Osteoblast (primary cell): Measurements from ENCODE around the gene SCN3A. TPM values are rescaled to one million over a fixed set of nuclear protein-coding genes. Genes with fewer than 3 reads are reported as not detected.

Experiments
- DNase-seq: peaks from one replicate; pipeline ENCODE4 v3.0.0; 2011; ENCODE audit warnings: low spot score, mixed read lengths; ENCODE audit not compliant: insufficient read length; ENCODE audit errors: missing footprints
- H2AFZ ChIP-seq: 2 replicates; pipeline ENCODE4 v1.6.0; 2011; ENCODE audit warnings: mild to moderate bottlenecking, low read length
- H3K27ac ChIP-seq: 2 replicates; pipeline ENCODE4 v1.5.1; 2011; ENCODE audit warnings: mild to moderate bottlenecking, low read depth, low read length, moderate library complexity
- H3K27me3 ChIP-seq: 2 replicates; pipeline ENCODE4 v1.6.0; 2012; ENCODE audit warnings: mild to moderate bottlenecking, control low read depth, inconsistent platforms, low read length, moderate library complexity; ENCODE audit not compliant: insufficient read depth
- H3K36me3 ChIP-seq: 2 replicates; pipeline ENCODE4 v1.5.1; 2011; ENCODE audit warnings: mild to moderate bottlenecking, low read length, control low read depth, moderate library complexity; ENCODE audit not compliant: insufficient read depth
- H3K4me1 ChIP-seq: 2 replicates; pipeline ENCODE4 v1.5.1; 2011; ENCODE audit warnings: mild to moderate bottlenecking, low read length, control low read depth, moderate library complexity; ENCODE audit not compliant: insufficient read depth
- H3K4me2 ChIP-seq: 2 replicates; pipeline ENCODE4 v1.6.0; 2011; ENCODE audit warnings: mild to moderate bottlenecking, low read length; ENCODE audit not compliant: insufficient read depth
- H3K4me3 ChIP-seq: fragments of 200-600 bp; sonication (generic); 3 replicates; pipeline ENCODE4 v1.5.1; 2012; ENCODE audit warnings: mild to moderate bottlenecking, low read length, inconsistent platforms; ENCODE audit not compliant: insufficient read depth
- H3K79me2 ChIP-seq: 2 replicates; pipeline ENCODE4 v1.6.0; 2012; ENCODE audit warnings: mild to moderate bottlenecking, low read length, control low read depth, inconsistent platforms; ENCODE audit not compliant: insufficient read depth
- H3K9me3 ChIP-seq: 2 replicates; pipeline ENCODE4 v1.5.1; 2011; ENCODE audit warnings: low read depth, low read length, control low read depth
- H4K20me1 ChIP-seq: 2 replicates; pipeline ENCODE4 v1.6.0; 2012; ENCODE audit warnings: mild to moderate bottlenecking, low read length, control low read depth; ENCODE audit not compliant: insufficient read depth
- CTCF ChIP-seq: IDR thresholded peaks from 2 replicates; pipeline ENCODE4 v1.5.1; 2011; ENCODE audit warnings: mild to moderate bottlenecking, low read depth, low read length, moderate library complexity; ENCODE audit errors: extremely low read depth
- total RNA-seq: library from RNA; depleted of rRNA; stranded (reverse); fragments of >200 nt; gene quantifications from 2 replicates; pipeline ENCODE4 v1.2.3, GENCODE V29; 2012

SCN3A gene
- total RNA-seq, 1 donor = 0.72 TPM

DNA sequence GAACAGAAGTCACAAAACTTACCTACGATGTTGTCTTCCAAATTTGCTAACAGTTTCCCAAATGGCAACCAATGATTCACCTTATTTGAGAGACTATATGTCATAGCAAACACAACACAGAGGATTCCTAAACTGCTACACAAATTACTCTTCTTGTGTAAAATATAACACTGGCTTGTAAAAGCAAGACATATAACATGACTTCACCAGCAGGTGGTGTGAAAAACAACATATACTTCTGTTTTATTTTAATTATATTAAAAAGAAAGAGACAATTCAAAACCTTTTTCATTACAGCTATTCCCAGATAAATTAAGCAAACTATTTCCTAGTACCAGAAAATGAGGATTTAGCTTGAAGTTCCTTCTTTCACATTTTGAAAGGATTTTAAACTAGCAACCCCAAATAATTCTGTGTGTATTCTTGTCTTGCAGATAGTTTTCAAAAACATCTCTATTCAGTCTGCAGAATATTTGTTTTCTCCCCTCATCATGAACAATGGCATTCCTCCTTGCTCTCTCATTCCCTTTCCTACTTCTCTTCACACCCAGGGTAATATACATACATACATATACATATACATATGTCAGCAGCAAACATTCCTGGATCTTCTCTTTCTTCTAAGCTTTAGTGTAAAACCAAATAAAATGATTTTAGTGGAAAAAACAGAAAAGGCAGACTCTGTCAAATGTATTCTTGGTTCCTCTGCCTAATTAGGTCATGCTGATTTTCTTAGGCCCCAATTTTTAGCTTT is 62.1 kb downstream of the SCN3A start:
- no peak overlapping the region for H3K4me2 ChIP-seq
- DNase-seq = no peak
- H3K4me1 ChIP-seq = no peaks in the 10 kb centered on the region
- no peak overlapping the region for H3K4me3 ChIP-seq
- no peak overlapping the region for H2AFZ ChIP-seq
- H3K36me3 ChIP-seq = no peaks in the 10 kb centered on the region
- no peaks in the 10 kb centered on the region for H3K9me3 ChIP-seq
- no peak overlapping the region for H3K27ac ChIP-seq
- peak; percentile 24 for TF ChIP-seq CTCF
- H3K27me3 ChIP-seq = no peaks in the 10 kb centered on the region
- H4K20me1 ChIP-seq = no peaks in the 10 kb centered on the region
- H3K79me2 ChIP-seq = no peaks in the 10 kb centered on the region

DNA sequence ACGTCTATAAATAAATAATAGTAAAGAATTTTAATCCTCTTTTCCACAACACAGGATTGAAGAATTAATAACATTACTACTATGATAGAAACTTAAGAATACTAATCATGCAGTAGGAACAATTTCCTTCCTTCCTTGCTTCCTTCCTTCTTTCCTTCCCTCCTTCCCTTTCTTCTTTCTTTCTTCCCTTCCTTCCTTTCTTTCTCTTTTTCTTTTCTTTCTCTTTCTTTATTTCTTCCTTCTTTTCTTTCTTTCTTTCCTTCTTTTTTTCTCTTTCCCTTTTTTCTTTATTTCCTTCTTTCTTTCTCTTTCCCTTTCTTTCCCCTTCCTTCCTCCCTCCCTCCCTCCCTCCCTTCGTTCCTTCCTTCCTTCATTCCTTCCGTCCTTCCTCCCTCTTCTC is 77.6 kb downstream of the SCN3A start:
- Histone ChIP-seq H3K27me3 (no peaks in the 10 kb centered on the region), H3K4me3 (no peak overlapping the region), H3K9me3 (no peaks in the 10 kb centered on the region), H4K20me1 (no peaks in the 10 kb centered on the region), H3K36me3 (no peaks in the 10 kb centered on the region), H2AFZ (no peak overlapping the region), H3K79me2 (no peaks in the 10 kb centered on the region), H3K4me2 (no peak overlapping the region), H3K27ac (no peak overlapping the region), H3K4me1 (no peaks in the 10 kb centered on the region)
- no peak for TF ChIP-seq CTCF
- DNase-seq = no peak

DNA sequence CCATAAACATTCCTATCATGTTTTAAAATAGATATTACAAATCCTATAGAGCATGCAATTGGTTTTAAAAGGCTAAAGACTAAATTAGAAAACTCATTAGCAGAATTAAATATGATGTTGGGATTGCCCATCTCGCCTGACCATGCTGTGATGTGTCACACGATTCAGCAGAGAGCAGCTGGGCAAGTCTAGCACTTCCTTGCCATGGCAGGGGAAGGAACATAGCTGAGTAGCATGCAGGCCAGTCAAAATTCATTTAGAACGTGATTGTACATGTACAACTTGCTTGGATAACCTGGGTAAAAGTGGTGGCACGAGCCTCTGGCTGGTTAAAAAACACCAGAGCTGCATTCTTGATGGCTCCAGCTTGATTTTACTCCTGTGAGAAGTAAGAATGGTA is 81.3 kb downstream of the SCN3A start:
- no peak overlapping the region for H3K4me3 ChIP-seq
- H2AFZ ChIP-seq = no peak overlapping the region
- no peaks in the 10 kb centered on the region for H3K36me3 ChIP-seq
- DNase-seq = no peak
- H3K9me3 ChIP-seq = no peaks in the 10 kb centered on the region
- no peaks in the 10 kb centered on the region for H4K20me1 ChIP-seq
- H3K27ac ChIP-seq = no peak overlapping the region
- no peaks in the 10 kb centered on the region for H3K27me3 ChIP-seq
- H3K4me1 ChIP-seq = no peaks in the 10 kb centered on the region
- no peak for TF ChIP-seq CTCF
- H3K4me2 ChIP-seq = no peak overlapping the region
- no peaks in the 10 kb centered on the region for H3K79me2 ChIP-seq

DNA sequence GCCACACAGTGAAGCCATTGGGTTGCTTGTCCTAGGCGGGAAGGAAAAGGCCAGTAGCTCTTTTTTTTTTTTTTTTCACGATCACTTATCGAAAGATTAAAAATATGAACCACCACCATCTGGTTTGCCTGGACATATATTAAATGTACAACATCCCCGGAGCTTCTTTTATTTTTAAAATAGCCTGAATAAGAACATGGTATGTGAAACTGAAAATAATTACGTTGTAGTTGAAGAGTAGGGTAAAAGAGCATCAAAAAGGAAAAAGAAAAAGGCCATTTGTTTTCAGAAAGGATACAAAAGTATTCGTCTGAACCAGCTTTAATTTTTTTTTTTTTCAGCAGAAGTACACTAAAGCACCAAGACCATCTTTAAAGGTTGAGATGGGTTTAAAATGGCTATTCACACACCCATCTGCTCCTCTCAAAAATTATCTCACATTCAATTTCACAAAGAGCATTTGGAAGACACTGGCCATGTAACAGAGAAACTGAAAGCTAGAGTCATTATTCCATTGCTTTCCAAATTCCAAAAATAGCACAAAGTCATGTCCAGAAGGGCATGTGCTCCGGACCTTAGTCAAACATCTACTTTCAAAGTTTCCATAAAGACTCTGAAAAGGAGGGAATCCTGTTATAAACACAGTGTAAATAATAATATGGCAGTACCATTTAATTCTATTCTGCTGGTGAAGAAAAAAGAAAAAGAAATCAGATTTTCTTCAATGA is 82.9 kb downstream of the SCN3A start:
- TF ChIP-seq CTCF = no peak
- no peak overlapping the region for H3K27ac ChIP-seq
- H3K36me3 ChIP-seq = no peaks in the 10 kb centered on the region
- H3K4me1 ChIP-seq = no peaks in the 10 kb centered on the region
- H4K20me1 ChIP-seq = no peaks in the 10 kb centered on the region
- H3K79me2 ChIP-seq = no peaks in the 10 kb centered on the region
- H3K4me2 ChIP-seq = no peak overlapping the region
- no peak overlapping the region for H3K4me3 ChIP-seq
- DNase-seq = no peak
- no peaks in the 10 kb centered on the region for H3K27me3 ChIP-seq
- no peak overlapping the region for H2AFZ ChIP-seq
- H3K9me3 ChIP-seq = no peaks in the 10 kb centered on the region
